C4-2B (cell line): ENCODE results near the gene DNAJC21.

Experiments used
- ZFX ChIP-seq: fragments of 450-650 bp; IDR thresholded peaks from 2 replicates; pipeline ENCODE4 v1.6.1; 2017
- TF ChIP-seq, protein P1 (sequence below): fragments of 450-650 bp; conservative IDR thresholded peaks from 2 replicates; pipeline ENCODE4 v1.5.1; 2017; ENCODE audit warnings: mild to moderate bottlenecking

DNA sequence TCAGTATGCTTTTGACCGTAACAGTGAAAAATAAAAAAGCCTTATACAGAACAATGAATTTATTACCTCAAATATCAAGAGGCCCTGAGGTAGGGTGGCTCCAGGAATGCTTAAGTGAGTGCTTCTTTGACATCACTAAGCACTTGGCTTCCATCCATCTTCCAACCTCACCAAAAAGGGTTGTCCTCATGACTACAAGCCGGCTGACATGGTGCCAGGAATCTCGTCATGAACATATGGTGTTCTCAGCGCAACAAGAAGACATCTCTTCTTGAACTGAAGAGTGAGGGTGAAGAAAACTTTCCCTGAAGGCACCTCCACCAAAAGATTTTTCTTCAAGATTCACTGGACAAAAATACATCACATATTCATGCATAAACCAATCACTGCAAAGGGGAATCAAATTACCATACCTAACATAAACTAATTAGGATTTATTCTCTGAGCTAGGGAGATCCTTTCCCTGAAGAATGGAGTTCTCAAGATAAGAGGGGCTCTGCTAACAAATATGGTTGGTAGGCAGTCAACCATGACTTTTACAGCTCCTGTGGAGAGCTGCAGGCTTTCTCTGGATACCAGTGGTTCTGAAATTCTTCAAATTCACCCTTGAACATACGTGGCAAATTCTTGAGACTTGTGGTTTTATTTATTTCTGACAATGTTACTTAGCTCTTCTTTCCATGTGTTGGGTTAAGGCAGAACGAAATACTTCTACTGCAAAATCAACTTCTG lies 68.9 kb downstream of the DNAJC21 start:
- TF ChIP-seq, protein P1, sequence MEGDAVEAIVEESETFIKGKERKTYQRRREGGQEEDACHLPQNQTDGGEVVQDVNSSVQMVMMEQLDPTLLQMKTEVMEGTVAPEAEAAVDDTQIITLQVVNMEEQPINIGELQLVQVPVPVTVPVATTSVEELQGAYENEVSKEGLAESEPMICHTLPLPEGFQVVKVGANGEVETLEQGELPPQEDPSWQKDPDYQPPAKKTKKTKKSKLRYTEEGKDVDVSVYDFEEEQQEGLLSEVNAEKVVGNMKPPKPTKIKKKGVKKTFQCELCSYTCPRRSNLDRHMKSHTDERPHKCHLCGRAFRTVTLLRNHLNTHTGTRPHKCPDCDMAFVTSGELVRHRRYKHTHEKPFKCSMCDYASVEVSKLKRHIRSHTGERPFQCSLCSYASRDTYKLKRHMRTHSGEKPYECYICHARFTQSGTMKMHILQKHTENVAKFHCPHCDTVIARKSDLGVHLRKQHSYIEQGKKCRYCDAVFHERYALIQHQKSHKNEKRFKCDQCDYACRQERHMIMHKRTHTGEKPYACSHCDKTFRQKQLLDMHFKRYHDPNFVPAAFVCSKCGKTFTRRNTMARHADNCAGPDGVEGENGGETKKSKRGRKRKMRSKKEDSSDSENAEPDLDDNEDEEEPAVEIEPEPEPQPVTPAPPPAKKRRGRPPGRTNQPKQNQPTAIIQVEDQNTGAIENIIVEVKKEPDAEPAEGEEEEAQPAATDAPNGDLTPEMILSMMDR, result no peak
- TF ChIP-seq ZFX, result no peak
